ENCODE results near the gene RBPJ. TPM values are rescaled to one million over a fixed set of nuclear protein-coding genes. Genes with fewer than 3 reads are reported as not detected.

The RBPJ gene
- total RNA-seq, 1 experiment from 2014 or later, result 64.8 TPM

DNA sequence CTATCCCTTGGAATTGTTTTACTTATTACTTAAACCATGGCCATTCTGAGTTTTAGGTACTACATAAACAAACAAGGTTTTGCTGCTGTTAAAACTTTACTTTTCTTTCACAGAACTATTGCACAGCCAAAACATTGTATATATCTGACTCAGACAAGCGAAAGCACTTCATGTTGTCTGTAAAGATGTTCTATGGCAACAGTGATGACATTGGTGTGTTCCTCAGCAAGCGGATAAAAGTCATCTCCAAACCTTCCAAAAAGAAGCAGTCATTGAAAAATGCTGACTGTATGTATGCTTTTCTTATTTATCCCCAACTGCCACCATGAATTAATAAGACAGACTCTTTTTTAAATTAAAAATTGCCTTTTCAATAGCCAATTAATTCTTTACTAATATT is 99.6 kb downstream of the RBPJ start:
- no peak for DNase-seq (ENCODE audit: low spot score)

DNA sequence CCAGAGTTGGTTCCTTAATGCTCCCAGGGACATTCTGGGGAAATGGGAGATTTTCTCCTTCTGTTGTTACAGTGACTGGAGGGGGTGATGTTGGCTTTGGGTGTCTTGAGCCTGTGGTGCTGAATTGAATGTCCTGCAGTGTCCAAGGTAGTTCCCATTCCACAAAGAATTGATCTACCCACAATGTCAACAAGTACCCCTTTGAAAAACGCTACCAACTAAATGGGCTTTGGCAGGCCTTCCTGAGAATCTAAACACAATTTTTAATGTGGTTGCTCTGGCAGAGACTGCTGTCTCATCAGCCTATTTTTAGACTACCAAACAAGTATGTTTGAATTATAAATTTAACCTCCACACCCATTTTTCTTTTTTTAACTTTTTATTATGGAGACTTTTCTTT is 100.1 kb downstream of the RBPJ start:
- DNase-seq (ENCODE audit: low spot score), result peak; percentile 21

DNA sequence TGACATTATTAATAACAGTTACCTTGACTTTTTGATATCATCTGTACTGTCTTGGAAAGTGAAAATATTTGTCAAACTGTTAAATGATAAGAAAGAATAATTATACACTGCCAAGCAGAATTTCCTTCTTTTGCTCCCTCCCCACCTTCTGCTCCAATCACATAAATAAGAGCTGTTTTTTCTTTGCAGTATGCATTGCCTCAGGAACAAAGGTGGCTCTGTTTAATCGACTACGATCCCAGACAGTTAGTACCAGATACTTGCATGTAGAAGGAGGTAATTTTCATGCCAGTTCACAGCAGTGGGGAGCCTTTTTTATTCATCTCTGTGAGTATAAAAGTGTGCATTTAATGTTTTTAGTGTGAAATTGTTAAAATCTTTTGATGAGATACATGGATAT is 103.3 kb downstream of the RBPJ start:
- DNase-seq (ENCODE audit: low spot score), result no peak

DNA sequence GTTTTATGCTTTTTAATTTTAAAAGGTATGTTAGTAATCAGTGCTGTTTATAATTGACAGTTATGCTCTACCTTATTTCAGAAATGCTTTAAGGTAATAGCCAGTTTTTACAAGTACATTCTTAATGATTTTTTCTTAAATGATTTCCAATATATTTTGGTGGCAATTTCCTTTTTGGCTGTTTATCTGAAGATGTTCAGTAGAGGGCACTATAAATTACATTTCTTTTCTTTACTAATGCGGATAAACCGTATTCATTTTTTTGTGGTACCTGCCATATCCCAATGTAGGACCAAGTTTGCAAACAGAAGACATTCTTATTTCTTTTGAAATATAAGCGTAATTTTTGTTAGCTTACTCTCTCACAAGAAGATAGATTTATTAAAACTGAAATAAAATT is 104.0 kb downstream of the RBPJ start:
- DNase-seq (ENCODE audit: low spot score), result no peak

DNA sequence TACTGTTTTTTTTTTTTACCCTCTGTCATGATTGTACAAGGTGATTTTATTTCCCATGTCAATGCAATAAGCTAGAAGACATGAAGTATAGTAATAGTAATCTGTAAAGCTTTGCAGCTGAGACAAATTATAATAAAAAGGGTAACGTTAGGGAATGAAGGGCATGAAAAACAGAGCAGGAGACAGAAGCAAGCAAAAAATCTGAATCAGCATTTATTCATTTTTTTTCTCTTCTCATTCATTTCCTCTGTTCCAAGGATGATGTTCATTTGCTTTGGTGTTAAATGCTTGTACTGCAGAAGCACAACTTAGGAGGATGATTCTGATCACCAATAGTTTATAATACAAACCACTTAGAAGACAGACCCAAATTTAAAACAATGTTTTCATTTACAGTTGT is 105.1 kb downstream of the RBPJ start:
- DNase-seq (ENCODE audit: low spot score), result no peak

DNA sequence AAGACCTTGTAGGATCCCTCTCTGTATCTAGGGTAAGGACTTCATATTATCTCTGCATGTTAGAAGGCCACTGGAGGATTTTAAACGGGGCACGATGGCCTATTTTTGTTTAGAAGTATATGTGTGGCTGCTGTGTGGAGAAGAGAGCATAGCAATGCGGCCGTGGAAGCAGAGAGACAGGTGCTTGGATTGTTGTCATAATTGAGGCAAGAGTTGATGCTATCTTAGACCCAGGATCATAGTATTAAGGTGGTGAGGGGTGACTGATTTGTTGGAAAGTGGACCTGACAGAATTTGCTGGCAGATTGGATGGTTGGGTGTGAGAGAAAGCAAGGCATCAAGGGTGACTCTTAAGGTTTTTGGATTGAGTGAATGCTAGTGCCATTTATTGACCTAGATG is 106.1 kb downstream of the RBPJ start:
- DNase-seq (ENCODE audit: low spot score), result no peak

DNA sequence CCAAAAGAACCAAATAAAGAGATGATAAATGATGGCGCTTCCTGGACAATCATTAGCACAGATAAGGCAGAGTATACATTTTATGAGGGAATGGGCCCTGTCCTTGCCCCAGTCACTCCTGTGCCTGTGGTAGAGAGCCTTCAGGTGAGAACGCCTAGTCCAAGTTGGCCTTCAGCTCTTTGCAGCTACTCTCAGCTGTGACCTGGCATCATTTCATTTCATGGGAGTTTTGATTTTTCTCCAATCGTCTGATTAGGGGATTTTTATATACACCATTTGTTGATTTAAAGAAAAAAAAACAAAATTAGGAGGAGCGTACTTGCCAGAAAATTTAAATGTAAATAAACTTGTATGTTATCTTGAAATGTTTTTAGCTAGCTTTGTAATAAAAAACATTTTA is 109.1 kb downstream of the RBPJ start:
- DNase-seq (ENCODE audit: low spot score), result no peak

DNA sequence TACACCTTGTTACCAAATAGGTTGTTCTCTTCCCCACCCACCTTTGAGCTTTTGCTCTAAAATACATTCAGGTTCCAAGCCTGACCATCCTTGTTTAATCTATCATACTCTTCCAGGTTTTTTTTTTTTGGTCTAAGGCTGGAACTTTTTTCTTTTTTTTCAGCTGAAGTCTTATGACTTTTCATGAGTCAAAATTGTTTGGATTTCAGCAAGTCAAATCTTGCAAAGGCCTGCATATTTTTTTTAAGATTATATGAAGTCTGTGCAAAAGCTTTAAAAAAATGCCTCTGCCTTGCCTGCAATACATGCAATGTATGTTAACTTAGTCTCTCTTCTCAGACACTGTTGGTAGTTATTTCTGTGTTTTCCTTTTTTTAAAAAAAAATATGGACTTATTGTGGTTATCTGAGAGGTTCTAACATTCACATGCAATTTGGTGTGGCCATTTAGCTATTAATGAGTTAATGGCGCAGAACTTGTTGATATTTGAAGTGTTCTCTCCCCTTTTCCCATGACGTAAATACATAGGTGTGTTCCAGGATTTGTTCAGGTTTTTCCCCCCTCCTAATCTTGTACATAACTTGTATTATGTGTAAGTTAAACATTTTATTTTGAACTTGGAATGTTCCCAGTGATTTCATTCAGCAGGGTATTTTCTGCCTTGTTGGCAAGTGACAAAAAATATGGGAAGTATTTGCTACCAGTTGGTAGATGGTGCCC is 110.8 kb downstream of the RBPJ start:
- DNase-seq (ENCODE audit: low spot score), result no peak

DNA sequence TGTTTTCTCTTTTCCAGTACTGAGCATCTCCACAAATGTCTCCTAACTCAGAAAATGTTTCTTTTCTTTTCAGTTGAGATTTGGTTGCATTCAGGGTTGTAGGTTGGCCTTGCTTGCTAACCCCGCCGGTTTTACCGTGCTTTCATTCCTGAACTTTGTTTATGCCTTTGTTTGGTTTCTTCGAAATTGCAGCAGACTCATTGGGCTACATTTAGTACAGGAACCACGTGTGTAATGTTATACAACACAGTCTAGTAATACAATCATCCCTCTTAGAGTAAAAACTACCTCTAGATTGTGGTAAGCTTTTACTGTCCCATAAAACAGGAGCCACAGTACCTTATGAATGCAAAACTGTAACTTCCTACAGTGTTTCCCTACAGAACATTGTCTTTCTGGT is 111.6 kb downstream of the RBPJ start:
- DNase-seq (ENCODE audit: low spot score), result peak; percentile 29

DNA sequence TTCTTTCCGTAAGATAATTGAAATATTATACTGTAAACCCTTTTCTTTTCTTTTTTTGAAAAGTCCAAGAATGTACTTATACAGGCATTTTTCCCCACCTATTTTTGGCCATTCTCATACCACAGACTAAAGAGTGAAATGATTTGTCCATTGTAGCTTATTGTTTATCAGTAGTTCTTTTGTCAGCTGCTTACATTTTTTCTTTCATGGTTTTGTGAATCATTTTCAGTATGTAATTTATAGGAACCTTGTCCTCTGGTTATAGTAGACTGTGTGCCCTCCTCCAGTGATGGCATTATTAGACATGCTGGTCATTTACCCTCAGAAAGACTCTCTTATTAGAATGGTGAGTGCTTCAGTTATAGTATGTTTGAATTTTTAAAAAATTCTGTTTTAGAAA is 112.7 kb downstream of the RBPJ start:
- no peak for DNase-seq (ENCODE audit: low spot score)

DNA sequence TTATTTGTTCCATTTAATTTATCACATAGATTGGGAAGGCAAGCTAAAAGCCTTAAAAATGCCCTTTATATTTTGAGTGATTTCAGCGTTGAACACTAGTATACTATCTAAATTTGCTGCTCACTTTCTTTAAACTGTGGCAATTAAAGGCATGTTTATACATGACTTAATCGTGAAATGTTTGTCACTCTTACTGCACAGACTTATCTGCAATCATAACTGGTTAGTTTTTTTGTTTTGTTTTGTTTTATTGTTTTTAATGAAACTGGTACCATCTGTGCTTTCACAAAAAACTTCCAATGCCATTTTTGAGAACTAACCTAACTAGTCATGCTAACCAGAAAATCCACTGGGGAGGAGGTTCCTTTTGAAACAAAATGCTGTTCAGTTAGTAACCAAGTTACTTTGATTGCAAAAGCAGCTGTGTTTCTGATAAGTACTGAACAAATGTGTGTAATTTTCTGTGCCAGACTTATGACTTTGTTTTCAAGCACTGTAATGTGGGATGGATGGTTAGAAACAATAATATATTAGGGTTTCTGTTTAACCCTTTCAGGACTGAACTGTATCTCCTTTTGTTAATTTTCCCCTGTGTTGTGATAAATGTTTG is 113.3 kb downstream of the RBPJ start:
- no peak for DNase-seq (ENCODE audit: low spot score)

DNA sequence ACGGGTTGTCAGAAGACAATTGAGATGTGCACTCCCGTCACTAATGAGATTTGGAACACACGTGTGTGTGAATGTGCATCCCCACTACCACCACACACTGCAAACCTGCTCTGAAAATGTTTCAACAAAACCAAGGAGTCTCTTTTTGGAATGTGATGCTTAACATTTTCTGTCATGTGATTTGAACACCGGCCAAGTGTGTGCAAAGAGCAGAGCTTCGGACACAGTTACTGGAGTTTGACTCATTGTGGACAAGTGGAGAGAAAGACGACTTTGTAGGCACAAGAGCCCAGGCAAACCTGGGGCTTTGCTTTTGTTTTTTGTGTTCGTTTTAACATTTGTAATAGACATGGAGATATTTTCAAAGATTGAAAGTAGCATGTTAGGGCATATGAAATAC is 120.3 kb downstream of the RBPJ start:
- DNase-seq (ENCODE audit: low spot score), result no peak

DNA sequence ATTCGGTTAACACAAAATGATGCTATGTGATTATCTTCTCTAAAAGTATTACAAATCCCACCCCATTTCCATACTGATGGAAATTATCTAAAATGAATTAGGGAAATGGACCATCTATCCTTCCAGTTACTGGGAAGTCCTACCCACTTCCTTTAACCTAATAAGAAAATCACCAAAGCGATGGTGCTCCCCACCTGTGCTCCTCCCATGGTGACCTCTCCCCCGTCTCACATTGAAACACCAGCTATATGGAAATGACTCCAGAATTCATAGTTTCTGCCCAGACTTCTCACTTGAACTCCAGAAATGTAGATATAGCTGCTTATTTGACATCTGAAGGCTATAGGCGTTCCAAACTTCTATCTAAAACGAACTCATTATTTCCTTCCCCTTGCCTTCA is 121.0 kb downstream of the RBPJ start:
- DNase-seq (ENCODE audit: low spot score), result no peak

DNA sequence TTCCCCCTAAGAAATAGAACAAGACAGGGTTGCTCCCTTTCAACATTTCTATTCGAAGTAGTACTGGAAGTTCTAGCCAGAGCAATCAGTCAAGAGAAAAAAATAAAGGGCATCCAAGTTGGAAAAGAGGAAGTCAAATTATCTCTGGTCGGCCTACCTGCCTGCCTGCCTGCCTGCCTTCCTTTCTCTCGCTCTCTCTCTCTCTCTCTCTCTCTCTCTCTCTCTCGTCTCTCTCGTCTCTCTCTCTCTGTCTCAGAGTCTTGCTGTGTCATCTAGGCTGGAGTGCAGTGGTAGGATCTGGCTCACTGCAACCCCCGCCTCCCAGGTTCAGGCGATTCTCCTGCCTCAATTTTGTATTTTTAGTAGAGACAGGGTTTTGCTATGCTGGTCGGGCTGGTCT is 126.6 kb downstream of the RBPJ start:
- DNase-seq (ENCODE audit: low spot score), result no peak

DNA sequence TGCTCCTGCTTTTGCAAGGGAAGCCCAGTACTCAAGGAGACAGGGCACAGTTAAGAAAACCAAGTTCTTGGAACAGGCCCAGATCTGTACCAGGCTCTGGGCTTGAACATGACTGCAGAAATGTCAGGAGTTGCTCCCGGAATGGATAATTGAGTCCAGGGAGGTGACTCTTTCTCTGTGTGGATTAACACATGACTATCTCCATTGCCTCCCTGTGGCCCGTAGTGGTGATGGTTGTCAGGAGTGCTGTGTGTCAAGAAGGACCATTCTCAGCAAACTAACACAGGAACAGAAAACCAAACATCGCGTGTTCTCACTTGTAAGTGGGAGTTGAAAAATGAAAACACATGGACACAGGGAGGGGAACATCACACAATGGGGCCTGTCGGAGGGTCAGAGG is 129.6 kb downstream of the RBPJ start:
- DNase-seq (ENCODE audit: low spot score), result no peak

DNA sequence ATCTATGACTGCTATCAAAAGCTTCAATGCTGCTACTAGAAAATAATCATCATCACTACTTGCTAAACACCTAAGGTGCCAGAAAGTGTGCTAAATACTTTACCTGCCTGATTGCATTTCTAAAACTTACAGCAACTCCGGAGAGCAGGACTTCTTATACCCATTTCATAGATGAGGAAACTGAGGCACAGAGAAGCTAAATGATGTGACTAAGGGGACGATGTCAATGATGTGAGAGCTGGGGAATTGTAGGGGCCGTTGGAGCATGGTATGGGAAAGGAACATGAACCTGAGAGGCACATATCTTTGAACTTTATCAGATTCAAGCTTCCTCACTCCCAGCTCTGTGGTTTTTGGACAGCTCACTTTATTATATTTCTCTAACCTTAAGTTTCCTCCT is 130.8 kb downstream of the RBPJ start:
- no peak for DNase-seq (ENCODE audit: low spot score)

DNA sequence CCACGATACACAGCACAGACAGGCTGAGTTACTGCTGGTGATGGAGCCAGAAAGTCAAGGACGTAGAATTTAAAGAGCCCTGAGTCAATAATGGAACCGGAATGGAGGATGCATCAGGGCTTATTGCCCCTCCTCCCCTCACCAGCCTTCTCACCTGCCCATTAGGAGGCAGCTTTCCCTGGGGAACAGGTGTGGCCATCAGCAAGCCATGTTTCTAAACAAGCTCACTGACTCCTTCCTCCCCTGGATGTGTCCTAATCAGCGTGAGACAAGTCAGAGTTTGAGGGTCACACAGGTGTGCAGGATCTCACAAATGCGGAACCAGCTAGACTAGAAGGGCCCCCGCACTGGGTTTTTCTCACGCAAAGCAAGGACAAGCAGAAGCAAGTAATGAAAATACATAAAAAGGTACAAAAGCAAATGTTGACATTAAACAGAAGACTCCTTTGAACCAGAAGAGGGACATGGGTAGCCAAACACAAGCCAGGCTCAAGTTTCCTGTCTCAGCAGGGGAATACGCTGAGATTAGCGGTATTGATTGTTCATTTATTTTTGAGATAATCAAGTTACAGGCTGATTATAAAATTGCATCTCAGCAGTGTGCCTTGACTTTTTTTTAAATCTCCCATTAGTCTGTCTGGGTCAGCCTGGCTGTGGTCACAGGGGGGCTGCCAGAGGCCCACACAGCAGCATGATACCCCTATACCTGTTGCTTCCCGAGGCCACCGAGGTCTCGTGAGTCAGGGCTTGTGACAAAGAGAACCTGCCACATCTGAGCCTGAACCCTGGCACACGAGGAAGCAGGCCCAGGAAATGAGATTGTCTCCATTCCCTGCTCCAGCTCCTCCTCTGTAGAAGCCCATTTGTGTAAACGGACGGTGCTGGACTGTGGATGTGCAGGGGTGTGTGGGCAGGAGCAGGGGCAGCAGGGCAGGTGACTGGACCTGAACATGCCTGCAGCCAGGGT is 132.0 kb downstream of the RBPJ start:
- no peak for DNase-seq (ENCODE audit: low spot score)

DNA sequence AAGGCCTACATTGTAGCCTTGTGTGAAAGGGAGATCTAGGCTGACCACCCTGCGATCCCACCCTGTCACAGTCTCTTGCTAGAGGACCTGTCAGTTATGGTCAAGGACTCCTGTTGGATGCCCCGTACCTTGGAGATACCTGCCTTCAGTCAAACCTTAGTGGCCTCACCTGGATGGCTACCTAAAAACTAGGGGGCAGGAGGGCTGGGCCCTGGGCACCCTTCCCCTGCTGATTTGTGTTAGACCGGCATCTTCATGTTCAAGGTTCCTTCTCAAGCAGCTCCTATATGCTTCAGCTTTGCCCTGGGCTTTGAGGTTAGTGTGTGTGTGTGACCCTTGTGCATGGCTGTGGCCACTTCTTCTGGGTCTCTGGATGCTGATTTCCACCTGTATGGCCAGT is 134.1 kb downstream of the RBPJ start:
- DNase-seq (ENCODE audit: low spot score), result no peak

DNA sequence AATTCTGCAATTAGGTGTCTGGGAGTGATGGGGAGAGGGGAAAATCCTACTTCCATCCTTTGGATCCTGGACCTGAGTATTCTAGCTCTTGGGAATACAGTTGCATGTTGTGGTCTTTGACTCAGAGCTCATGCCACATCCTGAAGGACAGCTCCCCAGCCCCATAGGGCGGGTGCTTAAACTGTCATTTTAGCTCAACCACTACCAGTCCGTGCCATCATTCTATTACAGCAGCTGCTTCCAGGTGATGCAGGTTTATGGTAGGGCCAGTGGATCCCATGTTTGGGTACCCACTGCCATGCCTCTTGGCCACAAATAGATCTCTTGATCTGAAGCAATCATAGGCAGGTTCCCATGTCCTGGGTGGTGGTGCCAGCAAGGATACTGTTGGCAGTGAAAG is 134.8 kb downstream of the RBPJ start:
- DNase-seq (ENCODE audit: low spot score), result no peak

DNA sequence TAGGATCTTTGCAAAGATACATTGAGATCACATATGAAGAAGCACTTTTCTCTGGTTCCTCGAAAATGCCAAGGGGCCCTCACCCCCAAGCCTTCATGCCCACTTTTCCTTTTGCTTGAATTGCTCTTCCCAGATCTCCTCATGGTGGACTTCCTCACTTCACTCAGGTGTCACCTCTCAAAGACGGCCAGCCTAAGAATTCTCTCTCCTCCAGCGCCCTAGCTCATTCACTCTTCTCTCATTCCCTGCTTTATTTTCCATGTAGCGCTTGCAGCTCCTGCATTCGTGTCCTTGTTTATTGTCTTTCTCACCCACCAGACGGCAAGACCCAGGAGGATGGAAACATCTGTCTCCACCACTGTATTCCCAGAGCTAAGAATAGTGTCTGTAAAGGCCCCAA is 136.6 kb downstream of the RBPJ start:
- DNase-seq (ENCODE audit: low spot score), result no peak

DNA sequence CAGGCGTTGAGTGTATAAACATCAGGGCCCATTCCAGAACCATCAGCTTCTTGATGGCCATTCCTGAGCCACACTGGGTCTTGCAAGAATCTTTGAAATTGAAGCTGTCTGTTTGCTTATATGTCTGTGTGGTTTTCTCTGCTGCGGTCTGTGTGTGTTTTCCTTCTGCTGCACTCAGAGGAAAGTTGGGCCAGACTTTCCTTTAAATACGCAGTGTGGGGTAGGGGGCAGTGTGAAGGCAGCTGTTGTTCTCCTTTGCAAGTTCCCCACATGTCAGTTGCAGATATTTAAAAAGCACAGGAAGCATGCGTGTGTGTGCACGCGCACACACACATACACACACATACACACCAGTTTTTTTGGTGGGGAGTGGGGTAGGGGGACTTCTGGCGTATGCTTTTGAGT is 137.3 kb downstream of the RBPJ start:
- DNase-seq (ENCODE audit: low spot score), result peak; percentile 83

DNA sequence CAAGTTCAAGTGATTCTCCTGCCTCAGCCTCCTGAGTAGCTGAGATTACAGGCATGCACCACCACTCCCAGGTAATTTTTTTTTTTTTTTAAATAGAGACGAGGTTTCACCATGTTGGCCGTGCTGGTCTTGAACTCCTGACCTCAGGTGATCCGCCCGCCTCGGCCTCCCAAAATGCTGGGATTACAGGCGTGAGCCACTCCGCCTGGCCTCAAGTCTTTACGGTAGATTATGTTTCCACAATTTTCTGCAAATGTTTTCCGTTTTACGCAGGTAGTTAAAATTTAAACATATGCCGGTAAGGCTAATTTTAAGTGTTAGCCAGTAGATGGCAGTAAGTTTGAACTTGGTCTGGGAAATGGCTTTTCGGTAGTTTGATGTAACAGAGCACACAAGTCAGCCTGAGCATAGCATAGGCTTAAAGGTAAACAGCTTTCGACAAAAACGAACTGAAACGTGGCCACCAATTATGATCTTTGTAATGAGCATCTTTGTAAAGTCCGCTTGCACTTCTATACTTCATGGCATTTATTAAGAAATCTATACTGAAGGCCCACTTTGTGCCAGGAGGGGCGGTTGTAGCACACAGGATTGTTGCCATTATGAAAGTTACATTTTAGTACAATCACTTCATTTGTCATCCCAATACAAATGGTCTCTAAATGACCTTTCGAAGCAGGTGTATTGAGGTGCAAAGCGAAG is 138.4 kb downstream of the RBPJ start:
- peak; percentile 80 for DNase-seq (ENCODE audit: low spot score)
